Neural crest cell (in vitro differentiated cells): Measurements from ENCODE around the gene RAP1B. TPM values are rescaled to one million over a fixed set of nuclear protein-coding genes. Genes with fewer than 3 reads are reported as not detected.
A peak's percentile ranks its signal among the peaks of the same experiment; 100 is the strongest.
"Not testable (repeated sequence)": the region's sequence is repeated elsewhere in the genome, so short reads cannot be mapped to it uniquely, and the experiment has no call there.

Experiments used
- DNase-seq: peaks from one replicate; pipeline ENCODE4 v3.0.0; 2021; ENCODE audit warnings: low read depth, mixed read lengths, low spot score
- H3K27ac Mint-ChIP-seq: one replicate; pipeline ENCODE4 v1.8.0; 2021; ENCODE audit warnings: mild to moderate bottlenecking, mixed read lengths; ENCODE audit not compliant: unreplicated experiment
- H3K27me3 Mint-ChIP-seq: 2 replicates; pipeline ENCODE4 v1.8.0; 2021; ENCODE audit warnings: low read depth, mild to moderate bottlenecking, mixed read lengths
- H3K36me3 Mint-ChIP-seq: 2 replicates; pipeline ENCODE4 v1.8.0; 2021; ENCODE audit warnings: low read depth, mild to moderate bottlenecking, mixed read lengths
- H3K4me1 Mint-ChIP-seq: 2 replicates; pipeline ENCODE4 v1.8.0; 2021; ENCODE audit warnings: mixed read lengths
- H3K4me3 Mint-ChIP-seq: one replicate; pipeline ENCODE4 v1.8.0; 2021; ENCODE audit warnings: mild to moderate bottlenecking, mixed read lengths
- H3K9me3 Mint-ChIP-seq: 2 replicates; pipeline ENCODE4 v1.8.0; 2021; ENCODE audit warnings: mixed read lengths
- CTCF ChIP-seq: fragments of 200-600 bp; sonication (generic); conservative IDR thresholded peaks from 2 replicates; pipeline ENCODE4 v1.5.0; 2021; ENCODE audit warnings: antibody characterized with exemption, mild to moderate bottlenecking
- total RNA-seq: library from RNA; stranded (reverse); gene quantifications from 2 replicates; pipeline ENCODE4 v1.2.1, GENCODE V29; 2021

The RAP1B gene
- total RNA-seq, 1 donor from 2014 or later, result 83.6 TPM

- no peak for TF ChIP-seq CTCF
- no peak for DNase-seq
Measured at GRCh38 chr12:68632486-68632885, 21.8 kb downstream of the RAP1B start.

GRCh38 chr12:68633614-68634558, 23.2 kb downstream of the RAP1B start:
- Mint-ChIP-seq H3K27ac (no peak overlapping the region), H3K4me3 (no peak overlapping the region), H3K27me3 (no peaks in the 10 kb centered on the region), H3K36me3 (peaks cover 2% of the 10 kb centered on the region), H3K9me3 (no peaks in the 10 kb centered on the region), H3K4me1 (peaks cover 7% of the 10 kb centered on the region)
- no peak for TF ChIP-seq CTCF
- no peak for DNase-seq

More at GRCh38 chr12:68632486-68632885, 21.8 kb downstream of the RAP1B start:
- no peaks in the 10 kb centered on the region for H3K27me3 Mint-ChIP-seq
- peaks cover 3% of the 10 kb centered on the region for H3K9me3 Mint-ChIP-seq
- peak overlapping the region; percentile 27 for H3K27ac Mint-ChIP-seq
- peaks cover 9% of the 10 kb centered on the region for H3K36me3 Mint-ChIP-seq
- H3K4me1 Mint-ChIP-seq, result peaks cover 7% of the 10 kb centered on the region
- H3K4me3 Mint-ChIP-seq, result no peak overlapping the region

- no peak overlapping the region for H3K27ac Mint-ChIP-seq
- no peaks in the 10 kb centered on the region for H3K27me3 Mint-ChIP-seq
Measured at GRCh38 chr12:68636268-68636667, 25.6 kb downstream of the RAP1B start.

GRCh38 chr12:68637439-68637838, 26.7 kb downstream of the RAP1B start:
- not testable (repeated sequence) for H3K9me3 Mint-ChIP-seq, DNase-seq, H3K27ac Mint-ChIP-seq, H3K27me3 Mint-ChIP-seq, H3K4me3 Mint-ChIP-seq, H3K36me3 Mint-ChIP-seq
- peaks cover 11% of the 10 kb centered on the region for H3K4me1 Mint-ChIP-seq

More at GRCh38 chr12:68636268-68636667, 25.6 kb downstream of the RAP1B start:
- Mint-ChIP-seq H3K36me3 (no peaks in the 10 kb centered on the region), H3K4me3 (no peak overlapping the region), H3K4me1 (peaks cover 11% of the 10 kb centered on the region), H3K9me3 (no peaks in the 10 kb centered on the region)
- no peak for TF ChIP-seq CTCF
- DNase-seq, result no peak

- H3K27ac Mint-ChIP-seq, result no peak overlapping the region
- H3K9me3 Mint-ChIP-seq, result no peaks in the 10 kb centered on the region
- no peak overlapping the region for H3K4me3 Mint-ChIP-seq
- TF ChIP-seq CTCF, result no peak
- no peak for DNase-seq
- H3K27me3 Mint-ChIP-seq, result no peaks in the 10 kb centered on the region
- H3K4me1 Mint-ChIP-seq, result peaks cover 6% of the 10 kb centered on the region
- H3K36me3 Mint-ChIP-seq, result no peaks in the 10 kb centered on the region
Measured at GRCh38 chr12:68638171-68638570, 27.5 kb downstream of the RAP1B start.
